Measurements from ENCODE around the gene NFXL1.

DNA sequence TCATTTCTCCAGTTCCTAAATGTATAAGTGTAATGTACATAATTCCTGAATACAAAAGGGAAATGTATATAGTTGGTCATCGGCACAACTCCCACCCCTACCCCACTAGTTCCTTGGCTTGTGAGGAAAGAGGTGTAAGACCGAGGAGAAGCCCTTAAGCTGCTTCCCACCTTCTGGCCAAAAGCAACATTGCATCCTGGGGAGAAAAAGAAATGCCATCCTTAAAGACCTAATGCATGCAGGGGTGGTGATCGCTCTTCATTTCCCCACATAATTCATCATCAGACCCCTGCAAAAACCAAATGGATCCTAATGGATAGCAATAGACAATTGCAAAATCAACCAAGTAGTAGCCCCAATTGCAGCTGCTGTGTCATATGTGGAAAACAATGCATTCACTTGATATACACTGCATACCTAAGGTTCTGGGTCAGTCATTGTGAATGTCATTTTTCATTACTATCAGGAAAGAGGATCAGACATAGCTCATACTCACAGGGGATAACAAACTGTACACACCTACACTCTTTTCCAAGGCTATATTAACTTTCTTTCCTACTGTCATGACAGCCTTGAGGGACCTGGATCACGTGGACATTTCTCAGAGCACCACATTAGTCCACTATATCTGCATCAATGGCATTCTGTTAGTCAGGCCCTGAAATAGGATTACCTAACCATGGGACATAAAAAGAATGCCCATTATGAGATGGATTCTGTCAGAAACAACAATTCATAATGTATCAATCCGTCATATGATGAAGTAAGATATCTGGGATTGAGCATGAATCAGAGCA, 31.7 kb upstream of the NFXL1 start:
- TF ChIP-seq, protein P1, sequence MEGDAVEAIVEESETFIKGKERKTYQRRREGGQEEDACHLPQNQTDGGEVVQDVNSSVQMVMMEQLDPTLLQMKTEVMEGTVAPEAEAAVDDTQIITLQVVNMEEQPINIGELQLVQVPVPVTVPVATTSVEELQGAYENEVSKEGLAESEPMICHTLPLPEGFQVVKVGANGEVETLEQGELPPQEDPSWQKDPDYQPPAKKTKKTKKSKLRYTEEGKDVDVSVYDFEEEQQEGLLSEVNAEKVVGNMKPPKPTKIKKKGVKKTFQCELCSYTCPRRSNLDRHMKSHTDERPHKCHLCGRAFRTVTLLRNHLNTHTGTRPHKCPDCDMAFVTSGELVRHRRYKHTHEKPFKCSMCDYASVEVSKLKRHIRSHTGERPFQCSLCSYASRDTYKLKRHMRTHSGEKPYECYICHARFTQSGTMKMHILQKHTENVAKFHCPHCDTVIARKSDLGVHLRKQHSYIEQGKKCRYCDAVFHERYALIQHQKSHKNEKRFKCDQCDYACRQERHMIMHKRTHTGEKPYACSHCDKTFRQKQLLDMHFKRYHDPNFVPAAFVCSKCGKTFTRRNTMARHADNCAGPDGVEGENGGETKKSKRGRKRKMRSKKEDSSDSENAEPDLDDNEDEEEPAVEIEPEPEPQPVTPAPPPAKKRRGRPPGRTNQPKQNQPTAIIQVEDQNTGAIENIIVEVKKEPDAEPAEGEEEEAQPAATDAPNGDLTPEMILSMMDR (IDR thresholded peaks at IDR 0.05): no peak
- no peak for TF ChIP-seq POLR2A (IDR thresholded peaks at IDR 0.05)

Data from adrenal gland (tissue), 5 donors.